GM15510 (cell line): ENCODE results near the gene TSR1.

Experiments
- POLR2A ChIP-seq: IDR thresholded peaks from 3 replicates; pipeline ENCODE4 v1.6.1; 2011; ENCODE audit warnings: borderline replicate concordance; ENCODE audit not compliant: insufficient read length; ENCODE audit errors: extremely low read depth

Gene TSR1

DNA sequence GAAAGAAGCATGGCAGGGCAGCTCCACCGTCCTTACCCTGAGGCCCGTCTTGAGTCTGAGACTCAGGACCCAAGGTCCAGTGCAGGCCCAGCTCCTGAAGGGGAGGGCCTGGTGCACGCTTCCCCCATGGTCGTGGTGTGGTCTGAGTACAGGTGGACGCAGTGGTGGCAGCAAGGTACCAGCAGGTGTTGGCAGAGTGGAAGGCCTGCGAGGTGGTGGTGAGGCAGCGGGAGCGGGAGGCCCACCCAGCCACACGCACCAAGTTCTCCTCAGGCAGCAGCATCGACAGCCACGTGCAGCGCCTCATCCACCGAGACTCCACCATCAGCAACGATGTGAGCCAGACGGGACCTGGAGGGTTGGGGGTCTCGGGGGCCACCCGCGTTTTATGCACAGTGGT lies 36.9 kb upstream of the TSR1 start:
- TF ChIP-seq POLR2A, result no peak

DNA sequence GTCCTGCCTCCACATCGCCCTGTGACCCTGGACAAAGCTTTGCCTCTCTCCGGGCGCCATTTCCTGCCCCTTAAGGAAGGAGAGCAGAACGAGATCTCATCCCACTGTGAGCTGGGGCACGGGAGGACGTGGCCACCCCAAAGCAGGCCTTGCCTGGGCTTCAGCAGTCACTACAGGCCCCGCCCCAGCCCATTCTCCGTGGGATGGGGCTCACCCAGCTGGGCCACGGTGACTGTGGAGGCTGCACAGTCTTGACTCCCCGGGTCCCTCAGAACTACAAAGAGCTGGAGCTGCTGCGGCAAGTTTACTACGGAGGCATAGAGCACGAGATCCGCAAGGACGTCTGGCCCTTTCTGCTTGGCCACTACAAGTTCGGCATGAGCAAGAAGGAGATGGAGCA lies 36.4 kb upstream of the TSR1 start:
- TF ChIP-seq POLR2A, result no peak

DNA sequence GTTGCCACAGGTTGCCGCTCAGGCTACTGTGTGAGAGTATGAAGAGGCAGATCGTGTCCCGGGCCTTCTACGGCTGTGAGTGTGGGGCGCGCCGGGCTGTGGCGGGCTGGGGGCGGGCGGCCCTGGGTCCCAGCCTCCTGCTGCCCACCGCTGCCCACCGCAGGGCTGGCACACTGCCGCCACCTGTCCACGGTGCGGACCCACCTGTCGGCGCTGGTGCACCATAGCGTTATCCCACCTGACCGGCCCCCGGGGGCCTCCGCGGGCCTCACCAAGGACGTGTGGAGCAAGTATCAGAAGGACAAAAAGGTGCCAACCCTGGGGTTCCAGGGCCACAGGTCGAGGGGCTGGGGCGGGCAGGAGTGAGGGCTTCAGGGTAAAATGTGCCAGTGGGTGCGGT lies 35.9 kb upstream of the TSR1 start:
- no peak for TF ChIP-seq POLR2A

DNA sequence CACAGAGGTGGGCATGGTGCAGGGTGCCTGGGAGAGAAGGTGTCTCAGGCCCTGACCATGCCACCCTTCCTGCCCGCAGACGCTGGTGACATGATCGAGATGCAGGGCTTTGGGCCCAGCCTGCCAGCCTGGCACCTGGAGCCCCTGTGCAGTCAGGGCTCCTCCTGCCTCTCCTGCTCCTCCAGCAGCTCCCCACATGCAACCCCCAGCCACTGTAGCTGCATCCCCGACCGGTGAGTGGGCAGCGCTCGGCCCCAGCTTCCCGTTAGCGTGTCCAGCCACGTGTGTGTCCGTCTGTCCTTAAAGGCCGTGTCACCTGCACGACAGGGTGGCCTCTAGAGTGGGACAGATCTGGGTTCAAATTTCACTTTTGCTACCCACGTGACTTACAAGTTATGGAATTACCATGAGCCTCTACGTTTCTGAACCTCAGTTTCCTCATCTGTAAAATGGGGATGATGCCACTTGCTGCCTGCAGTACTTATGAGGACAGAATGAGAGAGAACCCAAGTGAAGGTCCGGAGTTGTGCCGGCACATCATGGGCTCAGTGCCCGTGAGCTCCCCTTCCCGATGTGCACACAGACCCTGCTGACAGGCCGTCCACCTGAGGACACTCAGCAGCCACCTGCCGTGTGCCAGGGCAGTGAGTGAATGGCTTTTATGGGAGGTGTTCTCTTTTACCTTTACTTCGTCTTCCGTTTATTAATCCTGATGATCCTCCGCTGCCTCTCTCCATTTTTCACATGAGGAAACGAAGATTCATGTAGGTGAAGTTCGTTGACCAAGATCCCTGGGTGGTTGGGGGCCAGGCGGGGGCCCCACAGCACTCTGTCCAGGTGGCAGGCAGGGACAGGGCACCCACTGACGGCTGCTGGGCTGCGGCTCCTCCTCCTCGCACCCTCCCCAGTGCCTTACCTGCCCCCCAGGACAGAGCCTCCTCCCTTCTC lies 35.2 kb upstream of the TSR1 start:
- no peak for TF ChIP-seq POLR2A

DNA sequence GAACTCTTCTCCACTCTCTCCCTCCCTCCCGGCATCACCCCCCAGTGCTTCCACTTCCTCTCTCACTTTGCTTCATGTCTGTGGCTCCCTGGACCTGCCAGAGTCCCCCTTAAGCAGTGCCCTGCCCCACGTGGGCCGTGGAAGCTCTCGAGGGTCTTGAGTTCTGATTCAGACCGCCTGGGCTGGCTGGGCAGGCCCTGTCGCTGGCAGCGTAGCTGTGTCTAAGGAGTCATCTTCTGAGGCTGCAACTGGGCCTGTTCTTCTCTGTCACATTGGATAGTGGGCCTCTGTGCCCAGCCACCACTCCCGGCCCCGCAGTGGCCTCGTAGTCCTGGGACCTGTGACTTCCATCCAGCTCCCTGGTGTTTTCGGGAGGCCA lies 33.9 kb upstream of the TSR1 start:
- no peak for TF ChIP-seq POLR2A

DNA sequence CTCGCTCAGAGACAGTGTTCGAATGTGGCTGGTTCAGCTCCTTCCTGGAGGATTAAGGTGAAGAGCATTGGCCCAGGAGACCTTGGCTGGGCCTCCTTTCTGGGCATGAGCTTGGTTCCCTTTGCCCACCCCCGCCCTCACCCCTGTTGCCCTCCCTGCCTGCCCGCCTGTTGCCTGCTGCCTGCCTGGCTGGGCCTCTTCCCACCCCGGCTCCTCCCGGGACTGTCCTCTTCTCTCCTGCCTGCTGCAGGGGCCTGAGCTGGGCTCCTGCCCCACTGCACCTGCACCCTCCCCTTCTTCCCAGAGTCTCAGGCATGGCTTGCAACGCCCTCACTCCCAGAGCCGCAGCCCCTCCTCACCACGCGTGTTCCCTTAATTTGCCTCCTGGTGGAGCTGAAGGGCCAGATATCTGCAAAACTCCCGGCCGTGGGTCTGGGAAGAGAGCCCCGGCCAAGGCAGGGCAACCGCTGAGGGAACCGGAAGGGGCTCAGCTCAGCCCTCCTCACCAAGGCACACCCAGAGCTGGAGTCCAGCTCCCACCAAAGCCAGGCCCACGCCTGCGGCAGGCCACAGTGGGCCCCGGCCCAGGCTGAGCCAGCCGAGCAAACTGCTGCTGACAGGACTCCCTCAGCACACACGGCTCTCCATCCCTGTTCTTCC lies 33.4 kb upstream of the TSR1 start:
- TF ChIP-seq POLR2A, result no peak

DNA sequence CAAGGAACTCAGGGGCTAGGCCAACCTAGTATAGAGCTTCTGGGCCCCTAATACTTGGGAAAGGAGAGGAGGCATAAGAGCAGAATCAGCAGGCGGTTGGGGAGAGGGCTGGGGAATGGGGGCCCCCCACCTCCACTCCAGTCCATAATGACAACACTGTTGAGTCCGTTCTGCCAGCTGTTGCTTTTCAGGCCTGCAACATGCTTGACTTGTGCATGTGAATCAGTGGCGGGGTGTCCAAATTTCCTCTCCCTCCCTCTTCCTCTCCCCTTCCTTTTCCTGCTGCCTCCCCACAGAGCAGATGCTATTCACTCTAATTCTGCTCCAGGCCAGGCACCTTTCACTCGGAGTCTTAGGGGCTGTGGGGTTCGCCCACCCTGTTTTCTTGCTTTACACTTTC lies 32.8 kb upstream of the TSR1 start:
- TF ChIP-seq POLR2A, result no peak

DNA sequence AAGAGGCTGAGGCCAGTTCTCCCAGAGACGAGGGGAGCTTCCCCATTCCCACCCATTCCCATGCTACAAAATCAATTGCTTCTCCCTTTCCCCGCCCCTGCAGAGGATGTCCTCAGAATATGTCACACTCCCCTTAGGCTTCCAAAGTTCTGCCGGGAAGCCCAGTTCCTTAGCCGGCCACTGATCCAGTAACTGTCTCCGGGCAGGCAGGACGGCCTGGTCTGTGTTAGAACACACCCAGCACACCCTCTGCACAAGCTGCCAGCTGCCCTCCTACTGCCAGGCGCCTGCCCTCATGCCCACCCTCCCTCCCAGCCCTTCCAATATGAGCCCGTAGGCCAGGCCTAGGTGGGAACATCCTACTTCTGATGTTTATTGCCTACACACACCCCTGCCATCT lies 32.1 kb upstream of the TSR1 start:
- no peak for TF ChIP-seq POLR2A

DNA sequence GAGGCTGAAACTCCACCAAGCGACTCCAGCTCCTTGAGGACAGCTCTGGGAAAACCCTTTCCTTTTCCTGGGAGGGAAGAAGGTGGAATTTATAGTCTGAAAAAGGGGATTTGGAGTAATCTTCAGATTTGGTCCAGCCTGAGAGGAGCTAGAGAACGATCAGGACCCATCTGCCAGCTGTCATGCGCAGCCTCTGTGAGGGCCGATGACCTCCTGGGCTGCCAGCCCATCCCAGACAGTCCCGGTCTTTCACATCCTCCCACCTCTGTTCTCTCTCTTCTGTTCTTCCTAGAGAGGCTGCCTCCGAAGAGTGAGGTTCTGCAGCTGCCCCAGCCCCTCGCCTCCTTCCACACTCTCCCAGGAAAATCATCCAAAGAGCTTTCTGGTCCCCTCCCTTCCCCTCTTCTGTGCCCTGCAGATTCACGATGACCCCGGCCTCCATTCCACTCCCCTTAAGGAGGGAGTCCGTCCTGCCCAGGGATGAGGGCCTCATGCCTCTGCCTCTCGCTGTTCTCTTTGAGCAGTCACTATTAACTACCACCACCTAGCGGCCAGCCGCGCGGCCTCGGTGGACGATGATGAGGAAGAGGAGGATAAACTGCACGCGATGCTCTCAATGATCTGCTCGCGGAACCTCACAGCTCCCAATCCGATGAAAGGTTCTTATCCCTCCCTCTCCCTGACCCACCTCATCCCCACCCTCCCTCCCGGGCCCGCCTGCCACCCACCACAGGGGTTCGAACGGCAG lies 30.7 kb upstream of the TSR1 start:
- no peak for TF ChIP-seq POLR2A

DNA sequence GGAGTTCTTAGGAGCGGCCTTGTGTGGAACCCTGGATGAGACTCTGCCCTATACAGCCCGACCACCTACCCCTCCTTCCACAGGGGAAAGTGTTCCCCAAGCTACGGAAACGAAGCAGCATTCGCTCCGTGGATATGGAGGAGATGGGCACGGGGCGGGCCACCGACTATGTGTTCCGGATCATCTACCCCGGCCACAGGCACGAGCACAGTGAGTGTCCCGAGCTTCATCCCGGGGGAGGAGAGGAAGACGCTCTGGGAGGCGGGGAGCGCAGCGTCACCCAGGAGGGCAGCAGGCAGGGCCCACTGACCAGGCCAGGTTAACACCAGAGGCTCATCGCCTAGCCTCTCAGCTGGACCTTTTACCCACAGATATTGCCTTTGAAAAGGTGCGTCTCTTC lies 28.9 kb upstream of the TSR1 start:
- no peak for TF ChIP-seq POLR2A

DNA sequence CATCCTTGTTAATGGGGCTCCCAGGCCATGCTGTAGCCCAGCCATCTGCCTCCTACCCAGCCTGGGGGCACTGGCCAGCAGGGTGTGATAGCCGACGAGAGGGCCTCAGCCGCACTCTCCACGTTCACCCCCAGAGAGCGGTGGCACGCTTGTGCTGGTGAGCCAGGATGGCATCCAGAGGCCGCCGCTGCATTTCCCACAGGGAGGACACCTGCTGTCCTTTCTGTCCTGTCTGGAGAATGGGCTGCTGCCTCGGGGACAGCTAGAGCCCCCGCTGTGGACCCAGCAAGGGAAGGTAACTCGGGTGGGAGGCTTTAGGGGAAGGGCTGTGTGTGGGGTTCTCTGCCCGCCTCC lies 28.5 kb upstream of the TSR1 start:
- TF ChIP-seq POLR2A, result no peak

DNA sequence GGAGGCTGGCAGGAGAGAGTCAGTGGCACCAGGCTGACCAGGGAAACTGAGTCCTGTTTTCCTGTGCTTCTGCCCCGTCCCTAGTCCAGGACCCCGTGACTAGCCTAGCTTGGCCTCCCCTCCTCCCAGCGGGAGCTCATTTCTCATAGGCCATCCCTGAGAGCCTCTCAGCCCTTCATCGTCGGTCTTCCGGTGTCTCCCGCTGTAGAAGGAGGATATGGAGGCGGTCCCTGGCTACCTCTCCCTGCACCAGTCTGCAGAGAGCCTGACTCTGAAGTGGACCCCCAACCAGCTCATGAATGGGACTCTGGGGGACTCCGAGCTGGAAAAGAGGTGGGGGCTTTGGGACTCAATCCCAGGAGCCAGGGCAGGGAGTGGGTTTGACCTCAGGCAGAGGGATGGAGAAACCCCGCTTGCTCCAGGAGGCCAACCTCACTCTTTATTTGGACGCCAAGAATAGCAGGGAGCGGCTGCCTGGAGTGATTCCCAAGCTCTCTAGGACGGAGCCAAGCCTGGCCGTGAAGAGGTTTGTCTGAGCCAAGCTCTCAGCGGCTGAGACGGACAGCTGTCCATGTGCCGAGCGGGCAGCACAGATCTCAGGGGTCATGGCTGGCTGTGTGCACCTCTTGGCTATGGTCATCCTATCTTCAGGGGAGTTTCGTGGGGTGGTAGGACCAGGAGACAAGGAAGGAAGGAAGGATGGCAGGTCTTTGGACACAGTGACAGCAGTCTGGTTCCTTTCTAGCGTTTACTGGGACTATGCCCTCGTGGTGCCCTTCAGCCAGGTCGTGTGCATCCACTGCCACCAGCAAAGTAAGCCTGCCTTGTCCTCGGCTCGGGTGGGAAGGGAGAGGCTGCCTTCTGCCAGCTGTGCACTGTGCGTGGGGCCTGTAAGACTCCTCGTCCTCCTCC lies 27.9 kb upstream of the TSR1 start:
- TF ChIP-seq POLR2A, result no peak

DNA sequence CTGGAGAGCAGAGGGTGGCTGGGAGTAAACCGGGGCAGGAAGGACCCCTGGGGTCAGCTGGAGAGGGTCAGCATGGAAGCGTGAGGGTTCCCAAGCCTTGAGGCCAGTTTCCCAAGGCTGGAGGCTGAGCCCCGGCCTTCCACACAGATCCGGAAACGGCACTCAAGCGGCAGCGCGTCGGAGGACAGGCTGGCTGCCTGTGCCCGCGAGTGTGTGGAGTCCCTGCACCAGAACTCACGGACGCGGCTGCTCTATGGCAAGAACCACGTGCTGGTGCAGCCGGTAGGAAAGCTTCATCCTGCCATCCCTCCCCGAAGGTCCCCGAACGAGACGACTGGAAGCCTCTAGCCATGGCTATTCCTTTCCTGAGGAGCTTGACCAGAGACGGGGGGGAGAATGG lies 27.1 kb upstream of the TSR1 start:
- TF ChIP-seq POLR2A, result no peak

DNA sequence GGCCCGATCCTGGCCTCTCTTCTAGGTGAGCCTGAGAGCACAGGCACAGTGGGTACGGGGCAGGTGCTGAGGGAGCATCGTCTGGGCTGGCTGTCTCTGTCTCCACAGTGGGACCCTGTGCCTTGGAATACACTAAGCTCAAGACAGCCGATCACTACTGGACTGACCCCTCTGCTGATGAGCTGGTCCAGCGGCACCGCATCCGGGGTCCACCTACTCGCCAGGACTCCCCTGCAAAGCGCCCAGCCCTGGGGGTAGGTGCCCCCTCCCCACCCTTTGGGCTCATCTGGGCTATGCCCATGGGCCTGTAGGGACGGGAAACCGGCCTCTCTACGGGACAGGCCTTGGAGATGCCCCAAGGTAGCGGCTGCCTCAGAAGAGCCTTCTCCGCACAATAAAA lies 26.6 kb upstream of the TSR1 start:
- TF ChIP-seq POLR2A, result no peak
